NCI-H2107 (cell line): ENCODE measurements around the gene ZNF385D.
"Not testable (repeated sequence)": the region's sequence is repeated elsewhere in the genome, so short reads cannot be mapped to it uniquely, and the experiment has no call there.

Experiments used
- DNase-seq: peaks from one replicate; lab custom pipeline; 2025; lab: John Stamatoyannopoulos, UW

Gene ZNF385D

GRCh38 chr3:21515417-21515816 is 235.6 kb downstream of the ZNF385D start:
- no peak for DNase-seq

DNA sequence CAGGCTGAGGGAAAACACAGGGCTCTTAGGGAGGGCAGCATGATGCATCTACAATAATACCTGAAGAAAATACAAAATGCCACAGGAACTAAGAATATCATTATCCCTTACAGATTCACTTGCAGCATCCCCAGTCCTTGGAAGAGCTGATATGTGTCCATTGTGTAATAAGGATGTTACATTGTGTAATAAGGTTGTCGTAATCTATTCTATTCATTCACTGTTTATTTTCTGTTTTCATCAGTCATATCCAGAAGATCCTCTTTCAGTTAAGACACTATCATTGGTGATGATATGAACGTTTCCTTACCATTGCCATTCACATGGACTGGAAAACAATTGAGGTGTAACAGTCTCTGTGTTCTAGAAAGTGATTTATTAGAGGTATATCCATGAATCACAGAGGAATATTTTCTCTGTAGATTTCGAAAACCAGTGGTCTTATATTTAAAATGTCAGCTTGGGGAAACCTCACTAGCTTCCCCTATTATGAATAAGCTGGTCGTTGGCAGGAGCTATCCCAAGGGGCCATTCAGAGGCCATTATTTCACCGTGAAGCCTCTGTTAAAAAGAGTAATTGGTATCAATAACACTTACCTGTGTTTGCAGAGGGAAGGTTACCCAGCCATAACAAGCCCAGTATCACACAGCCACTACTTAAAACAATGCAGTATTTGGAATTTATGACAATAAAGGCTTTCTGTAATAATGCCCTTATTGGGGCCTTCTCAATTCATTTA is 241.1 kb downstream of the ZNF385D start:
- no peak for DNase-seq

GRCh38 chr3:21508246-21508645 is 242.8 kb downstream of the ZNF385D start:
- no peak for DNase-seq

GRCh38 chr3:21505711-21506460 is 245.1 kb downstream of the ZNF385D start:
- DNase-seq, result no peak

- DNase-seq, result no peak
Measured at GRCh38 chr3:21502656-21503055, 248.4 kb downstream of the ZNF385D start.

- no peak for DNase-seq
Measured at GRCh38 chr3:21500834-21501233, 250.2 kb downstream of the ZNF385D start.

- DNase-seq, result not testable (repeated sequence)
Measured at GRCh38 chr3:21490671-21491070, 260.3 kb downstream of the ZNF385D start.

GRCh38 chr3:21487520-21487919 is 263.5 kb downstream of the ZNF385D start:
- DNase-seq, result no peak

DNA sequence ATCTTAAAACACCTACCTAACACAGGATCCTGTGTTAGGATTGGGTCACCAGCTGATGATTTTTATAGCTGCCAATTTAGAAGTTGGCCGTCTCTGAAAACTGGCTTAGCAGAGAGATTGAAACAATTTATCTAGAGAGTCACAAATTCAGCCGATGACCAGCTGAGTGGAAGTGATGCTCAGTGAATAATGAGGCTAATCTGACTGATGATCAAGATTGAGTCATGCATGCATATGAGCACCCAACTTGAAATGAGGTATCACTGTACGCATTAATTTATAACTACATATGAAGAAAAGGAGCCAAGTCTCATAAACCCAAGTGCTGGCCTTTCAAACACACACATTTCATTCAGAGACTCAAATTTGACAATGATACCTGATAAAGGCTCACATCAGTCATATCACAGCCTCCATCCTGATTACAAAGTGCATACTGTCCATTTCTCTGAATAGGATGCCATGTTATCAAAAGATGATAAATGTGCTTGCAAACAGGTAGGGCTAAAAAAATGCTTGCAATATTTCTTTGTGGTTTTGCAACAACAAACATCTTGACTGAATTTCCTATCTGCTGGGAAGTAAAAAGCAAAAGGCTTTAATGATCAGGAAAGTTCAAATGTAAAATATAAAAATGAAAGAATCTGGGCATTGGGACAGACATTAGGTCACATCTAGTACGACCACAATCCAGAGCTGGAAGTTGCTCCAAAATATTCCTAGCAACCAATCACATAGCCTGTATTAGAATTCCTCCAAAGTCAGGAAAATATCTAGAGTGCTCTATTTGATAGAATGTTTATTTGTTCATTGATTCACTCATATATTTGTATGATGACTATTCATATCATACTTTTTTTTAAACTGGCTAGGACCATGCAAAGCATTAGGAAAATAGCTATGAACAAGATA is 264.7 kb downstream of the ZNF385D start:
- DNase-seq, result not testable (repeated sequence)

- no peak for DNase-seq
Measured at GRCh38 chr3:21484828-21485144, 266.2 kb downstream of the ZNF385D start.

DNA sequence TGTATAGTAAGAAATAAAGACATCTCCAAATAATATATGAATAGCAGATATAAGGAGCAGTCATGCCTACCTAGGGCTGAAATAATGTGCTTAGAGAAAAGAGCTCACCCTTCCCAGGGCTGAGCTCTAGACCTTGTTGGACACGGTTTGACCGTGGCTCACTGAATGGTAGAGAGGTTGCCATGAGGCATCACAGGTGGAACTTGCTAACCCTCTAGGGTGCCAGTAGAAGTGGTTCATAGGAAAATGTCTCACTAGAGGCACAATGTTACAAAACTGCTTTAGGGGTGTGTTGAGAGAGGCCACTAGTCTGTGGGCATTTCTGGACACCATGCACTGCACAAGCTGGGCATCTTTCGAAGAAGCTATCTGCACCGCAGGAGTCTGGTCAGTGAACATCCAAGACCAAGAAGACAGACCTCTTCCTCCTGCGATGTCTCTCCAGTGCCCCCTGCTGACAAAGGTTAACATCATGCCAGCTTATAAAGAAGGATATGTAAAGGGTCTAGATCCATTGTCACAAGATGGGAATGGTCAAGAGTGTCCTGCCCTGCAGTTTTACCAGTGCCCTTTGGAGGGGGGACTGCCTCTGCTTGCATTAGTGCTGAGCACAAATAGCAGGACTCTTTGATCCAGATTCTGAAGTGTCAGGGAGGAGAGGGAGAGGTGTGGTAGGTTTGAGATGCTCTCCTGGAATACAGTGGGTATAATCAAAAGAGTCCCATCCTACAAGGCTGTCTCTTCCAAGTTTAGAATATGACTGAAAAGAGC is 266.8 kb downstream of the ZNF385D start:
- DNase-seq, result no peak

- no peak for DNase-seq
Measured at GRCh38 chr3:21481991-21482390, 269.0 kb downstream of the ZNF385D start.

- no peak for DNase-seq
Measured at GRCh38 chr3:21477541-21478288, 273.3 kb downstream of the ZNF385D start.

GRCh38 chr3:21466476-21466875 is 284.5 kb downstream of the ZNF385D start:
- no peak for DNase-seq

- no peak for DNase-seq
Measured at GRCh38 chr3:21464746-21465145, 286.3 kb downstream of the ZNF385D start.

DNA sequence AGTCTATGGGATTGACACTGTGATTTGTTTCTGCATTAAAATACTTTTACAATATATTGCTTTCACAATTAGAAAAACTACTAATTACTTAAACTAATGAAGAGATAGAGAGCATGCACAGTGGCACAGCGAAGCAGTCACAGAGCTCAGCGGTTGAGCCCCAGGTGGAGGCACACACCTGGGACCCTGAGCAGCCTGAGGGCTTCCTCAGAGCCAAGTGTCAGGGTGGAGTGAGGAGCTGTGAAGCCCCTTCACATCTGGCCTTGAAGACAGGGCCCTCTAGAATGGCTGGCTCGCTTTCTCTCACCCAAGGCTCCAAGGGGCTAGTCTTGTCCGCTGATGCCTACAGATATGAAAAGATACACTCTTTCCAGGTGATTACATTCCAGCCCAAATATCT is 287.7 kb downstream of the ZNF385D start:
- no peak for DNase-seq

- no peak for DNase-seq
Measured at GRCh38 chr3:21462141-21462540, 288.9 kb downstream of the ZNF385D start.

- no peak for DNase-seq
Measured at GRCh38 chr3:21457084-21457483, 293.9 kb downstream of the ZNF385D start.

DNA sequence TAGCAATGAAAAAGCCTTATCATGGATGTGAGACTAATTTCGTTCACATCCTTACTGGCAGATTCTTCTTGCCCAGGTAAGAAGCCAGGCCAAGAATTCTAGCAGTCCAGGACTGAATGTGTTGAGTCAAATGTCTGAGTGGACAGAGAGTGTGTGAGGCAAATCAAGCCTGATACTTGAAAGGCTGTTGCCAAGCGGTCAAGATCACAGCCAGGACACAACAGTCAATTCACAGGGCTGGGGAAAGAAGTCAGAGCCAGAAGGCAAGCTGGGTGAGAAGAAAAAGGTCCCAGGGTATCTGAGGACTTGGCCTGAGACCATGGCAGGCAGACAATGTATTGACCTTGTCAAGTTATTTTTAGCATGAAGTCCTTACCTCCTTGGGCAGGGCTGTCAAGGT is 301.3 kb downstream of the ZNF385D start:
- no peak for DNase-seq

DNA sequence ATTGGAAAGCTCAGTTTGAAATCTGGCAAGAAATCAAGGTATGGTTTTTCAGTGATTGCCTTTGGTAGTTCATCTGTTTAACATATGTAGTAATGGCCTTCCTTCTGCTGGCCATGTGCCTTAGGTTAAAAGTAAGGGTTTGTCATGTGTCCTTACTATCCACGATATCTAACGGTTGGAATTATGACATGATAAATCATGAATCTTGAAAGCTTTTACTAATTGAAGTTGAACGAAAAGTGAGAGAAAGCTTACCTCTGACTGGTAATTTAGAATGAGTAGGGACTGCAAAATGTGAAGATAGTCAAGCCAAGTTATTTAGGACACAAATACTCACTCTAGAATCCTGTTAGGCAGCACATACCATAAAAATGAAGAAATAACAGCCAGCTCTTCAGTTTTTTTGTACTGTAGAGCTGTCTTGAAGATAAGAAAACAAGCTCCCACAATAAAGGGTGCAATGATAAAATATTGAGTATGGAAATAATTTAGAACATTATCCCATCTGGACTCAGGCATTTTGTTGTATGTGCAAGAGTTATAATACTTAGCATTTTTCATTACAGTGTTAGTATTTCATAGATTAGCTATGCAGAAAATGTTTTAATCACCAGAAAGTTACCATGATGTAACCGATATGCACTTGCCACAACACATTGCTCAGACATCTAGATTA is 303.4 kb downstream of the ZNF385D start:
- no peak for DNase-seq
